ENCODE results near the gene LYRM4. TPM values are rescaled to one million over a fixed set of nuclear protein-coding genes. Genes with fewer than 3 reads are reported as not detected.

The LYRM4 gene
- total and polyA plus RNA-seq, 8 donors: 25.2 to 47.4 (median 42.0) TPM

- no peaks in the 10 kb centered on the region for H3K36me3 ChIP-seq
- TF ChIP-seq CTCF (IDR thresholded peaks at IDR 0.05): no peak
- no peaks in the 10 kb centered on the region for H3K9me3 ChIP-seq
- DNase-seq (no peak), ATAC-seq (no peak)
- H3K4me1 ChIP-seq: no peaks in the 10 kb centered on the region
- no peak overlapping the region for H3K4me3 ChIP-seq
- H3K27me3 ChIP-seq: peaks cover 0 to 4% of the 10 kb centered on the region in 2 donors
- no peak overlapping the region for H3K27ac ChIP-seq
- intact Hi-C loops (cut with DNase I): no loop called here
Observed at GRCh38 chr6:5078121-5078669, 182.6 kb downstream of the LYRM4 start.

- Histone ChIP-seq H3K36me3 (no peaks in the 10 kb centered on the region), H3K27ac (no peak overlapping the region), H3K4me3 (no peak overlapping the region), H3K9me3 (no peaks in the 10 kb centered on the region), H3K4me1 (no peaks in the 10 kb centered on the region), H3K27me3 (no peaks in the 10 kb centered on the region)
- intact Hi-C loops (cut with DNase I): no loop called here
- no peak for TF ChIP-seq CTCF (IDR thresholded peaks at IDR 0.05)
- ATAC-seq (no peak), DNase-seq (no peak)
Observed at GRCh38 chr6:5076931-5077330, 183.8 kb downstream of the LYRM4 start.

GRCh38 chr6:5073992-5074391 is 186.8 kb downstream of the LYRM4 start:
- TF ChIP-seq CTCF (IDR thresholded peaks at IDR 0.05): no peak
- Histone ChIP-seq H3K4me3 (no peak overlapping the region), H3K27ac (no peak overlapping the region), H3K4me1 (no peaks in the 10 kb centered on the region), H3K36me3 (no peaks in the 10 kb centered on the region), H3K27me3 (no peaks in the 10 kb centered on the region), H3K9me3 (no peaks in the 10 kb centered on the region)
- intact Hi-C loops (cut with DNase I): no loop called here
- DNase-seq (no peak), ATAC-seq (no peak)

- Histone ChIP-seq H3K4me1 (no peaks in the 10 kb centered on the region), H3K4me3 (no peak overlapping the region), H3K27me3 (no peaks in the 10 kb centered on the region), H3K9me3 (no peaks in the 10 kb centered on the region), H3K27ac (no peak overlapping the region), H3K36me3 (no peaks in the 10 kb centered on the region)
- ATAC-seq: no peak
- no peak for TF ChIP-seq CTCF (IDR thresholded peaks at IDR 0.05)
- intact Hi-C loops (cut with DNase I): no loop called here
- no peak for DNase-seq
Observed at GRCh38 chr6:5072440-5072839, 188.3 kb downstream of the LYRM4 start.

- intact Hi-C loops (cut with DNase I): no loop called here
- H3K27ac ChIP-seq: no peak overlapping the region
- no peak for TF ChIP-seq CTCF (IDR thresholded peaks at IDR 0.05)
- no peak for ATAC-seq
- no peaks in the 10 kb centered on the region for H3K27me3 ChIP-seq
- no peak overlapping the region for H3K4me3 ChIP-seq
- no peak for DNase-seq
- no peaks in the 10 kb centered on the region for H3K4me1 ChIP-seq
- H3K9me3 ChIP-seq: peaks cover 0 to 8% of the 10 kb centered on the region in 2 donors
- H3K36me3 ChIP-seq: no peaks in the 10 kb centered on the region
Observed at GRCh38 chr6:5071216-5071615, 189.5 kb downstream of the LYRM4 start.
